Brain microvascular endothelial cell (primary cell): Measurements from ENCODE around the gene KMT2D.

Experiments used
- DNase-seq: peaks from one replicate; pipeline ENCODE4 v3.0.0-alpha.2; 2020
- H3K27ac ChIP-seq: fragments of 250-450 bp; sonication (Bioruptor Pico); 2 replicates; pipeline ENCODE4 v1.5.1; 2020; ENCODE audit warnings: mild to moderate bottlenecking, moderate library complexity
- H3K27me3 ChIP-seq: fragments of 250-450 bp; sonication (Bioruptor Pico); replicated peaks from 2 replicates; pipeline ENCODE4 v1.5.1; 2020; ENCODE audit warnings: mild to moderate bottlenecking
- H3K36me3 ChIP-seq: fragments of 250-450 bp; sonication (Bioruptor Pico); replicated peaks from 2 replicates; pipeline ENCODE4 v1.5.1; 2020; ENCODE audit warnings: mild to moderate bottlenecking
- H3K4me3 ChIP-seq: 2 replicates; pipeline ENCODE4 v1.5.1; 2011; ENCODE audit warnings: low read depth, mild to moderate bottlenecking, control low read depth, low read length, moderate library complexity
- in situ Hi-C: cut with HindIII; loops from 2 replicates; pipeline ENCODE4 v1.10.0; 2017; ENCODE audit warnings: low sequenced_read_pairs, low pct_ligation_motif_present
- TF ChIP-seq, protein P1 (sequence below): IDR thresholded peaks from 2 replicates; pipeline ENCODE4 v1.5.1; 2011; ENCODE audit warnings: low read depth, mild to moderate bottlenecking, moderate library complexity, low read length, control low read depth, inconsistent platforms; ENCODE audit errors: missing control alignments

KMT2D gene

DNA sequence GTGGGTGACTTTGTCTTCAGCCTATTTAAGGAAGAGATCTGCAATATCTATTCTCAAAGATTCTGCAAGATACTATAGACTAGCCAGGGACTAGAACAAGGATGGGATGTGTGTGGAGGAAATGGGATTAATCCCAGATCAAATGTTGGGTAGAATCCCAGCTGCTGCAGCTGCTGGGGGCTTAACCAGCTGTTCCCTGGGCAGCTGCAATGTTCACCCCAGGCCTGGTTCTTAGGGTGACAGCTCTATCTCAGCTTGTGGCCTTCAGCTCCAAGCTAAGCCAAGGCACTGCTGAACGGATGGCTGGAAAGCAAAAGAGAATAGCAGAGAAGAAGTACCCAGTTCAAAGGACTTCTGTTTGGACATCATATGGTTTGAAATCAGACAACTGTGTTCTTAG lies 19.2 kb upstream of the KMT2D start:
- H3K4me3 ChIP-seq = no peak overlapping the region
- H3K27ac ChIP-seq = no peak overlapping the region
- DNase-seq = no peak
- TF ChIP-seq, protein P1, sequence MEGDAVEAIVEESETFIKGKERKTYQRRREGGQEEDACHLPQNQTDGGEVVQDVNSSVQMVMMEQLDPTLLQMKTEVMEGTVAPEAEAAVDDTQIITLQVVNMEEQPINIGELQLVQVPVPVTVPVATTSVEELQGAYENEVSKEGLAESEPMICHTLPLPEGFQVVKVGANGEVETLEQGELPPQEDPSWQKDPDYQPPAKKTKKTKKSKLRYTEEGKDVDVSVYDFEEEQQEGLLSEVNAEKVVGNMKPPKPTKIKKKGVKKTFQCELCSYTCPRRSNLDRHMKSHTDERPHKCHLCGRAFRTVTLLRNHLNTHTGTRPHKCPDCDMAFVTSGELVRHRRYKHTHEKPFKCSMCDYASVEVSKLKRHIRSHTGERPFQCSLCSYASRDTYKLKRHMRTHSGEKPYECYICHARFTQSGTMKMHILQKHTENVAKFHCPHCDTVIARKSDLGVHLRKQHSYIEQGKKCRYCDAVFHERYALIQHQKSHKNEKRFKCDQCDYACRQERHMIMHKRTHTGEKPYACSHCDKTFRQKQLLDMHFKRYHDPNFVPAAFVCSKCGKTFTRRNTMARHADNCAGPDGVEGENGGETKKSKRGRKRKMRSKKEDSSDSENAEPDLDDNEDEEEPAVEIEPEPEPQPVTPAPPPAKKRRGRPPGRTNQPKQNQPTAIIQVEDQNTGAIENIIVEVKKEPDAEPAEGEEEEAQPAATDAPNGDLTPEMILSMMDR = no peak
- no peaks in the 10 kb centered on the region for H3K27me3 ChIP-seq
- no peaks in the 10 kb centered on the region for H3K36me3 ChIP-seq
- in situ Hi-C loops = no loop called here

DNA sequence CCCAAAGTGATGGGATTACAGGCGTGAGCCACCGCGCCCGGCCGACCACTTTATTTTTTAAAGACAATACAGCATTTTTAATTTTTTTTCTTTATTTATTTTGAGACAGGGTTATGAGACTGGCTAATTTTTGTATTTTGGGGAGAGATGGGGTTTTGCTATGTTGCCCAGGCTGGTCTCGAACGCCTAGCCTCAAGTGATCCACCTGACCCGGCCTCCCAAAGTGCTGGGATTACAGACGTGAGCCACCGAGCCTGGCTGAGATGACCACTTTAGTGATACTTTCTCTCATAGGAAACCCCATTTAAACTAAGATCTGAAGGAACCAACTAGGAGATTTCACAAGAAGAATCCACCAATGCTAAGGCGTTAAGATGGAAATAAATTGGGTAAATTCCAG lies 10.4 kb upstream of the KMT2D start:
- no peak overlapping the region for H3K27ac ChIP-seq
- no peak overlapping the region for H3K4me3 ChIP-seq
- TF ChIP-seq, protein P1 = no peak
- no peaks in the 10 kb centered on the region for H3K36me3 ChIP-seq
- no peak for DNase-seq
- in situ Hi-C loops = no loop called here
- H3K27me3 ChIP-seq = no peaks in the 10 kb centered on the region

DNA sequence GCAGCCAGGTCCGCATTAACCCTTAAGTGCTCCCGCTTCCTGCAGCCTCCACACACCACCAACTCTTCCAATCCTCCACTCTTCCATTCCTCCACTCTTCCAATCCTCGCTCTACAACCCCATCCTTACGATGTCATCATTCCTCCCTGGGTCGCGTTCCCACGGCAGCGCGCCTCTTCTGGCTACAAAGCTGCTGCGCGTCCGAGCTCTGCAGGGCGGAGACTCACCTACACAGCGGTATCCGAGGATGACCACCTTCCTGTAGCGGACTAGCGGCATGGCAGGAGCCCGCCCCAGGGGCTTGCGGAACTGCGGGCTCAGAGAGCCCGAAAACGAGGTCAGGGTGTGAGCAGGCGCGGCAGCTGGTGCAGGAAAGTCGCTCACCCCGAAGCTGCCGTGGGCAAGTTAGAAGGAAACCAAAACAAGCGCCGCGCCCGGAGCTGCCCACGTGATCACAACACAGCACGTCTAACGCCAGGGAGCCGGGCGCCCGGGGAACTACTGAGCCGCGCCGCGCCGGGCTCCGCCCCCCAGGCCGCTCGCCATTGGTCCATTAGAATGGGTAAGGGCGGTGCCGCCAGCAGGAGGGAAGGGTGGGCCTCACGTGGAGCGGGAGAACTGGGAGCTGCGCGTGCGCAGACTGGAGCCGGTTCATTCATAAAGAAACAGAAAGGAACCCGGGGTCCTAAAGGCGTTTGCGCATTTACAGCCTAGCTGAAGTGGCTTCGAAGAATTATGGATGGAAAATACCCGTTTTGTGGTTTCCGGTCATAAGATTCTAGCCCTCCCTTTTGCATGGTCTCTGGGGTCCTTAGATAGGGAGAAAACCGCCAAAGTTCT lies 9.1 kb upstream of the KMT2D start, which contains the start of gene RHEBL1:
TSS of gene RHEBL1 (minus strand) at position 473 of the 840 bp plus-strand sequence. CDS start at position 279, 194 bp downstream.
- in situ Hi-C loops = no loop called here
- H3K27ac ChIP-seq = peak within 1 kb of the TSS; percentile 72
- DNase-seq = peak; percentile 98
- H3K4me3 ChIP-seq = peak within 1 kb of the TSS; percentile 87
- no peaks in the 10 kb centered on the region for H3K27me3 ChIP-seq
- no peaks in the 10 kb centered on the region for H3K36me3 ChIP-seq
- TF ChIP-seq, protein P1 = no peak

DNA sequence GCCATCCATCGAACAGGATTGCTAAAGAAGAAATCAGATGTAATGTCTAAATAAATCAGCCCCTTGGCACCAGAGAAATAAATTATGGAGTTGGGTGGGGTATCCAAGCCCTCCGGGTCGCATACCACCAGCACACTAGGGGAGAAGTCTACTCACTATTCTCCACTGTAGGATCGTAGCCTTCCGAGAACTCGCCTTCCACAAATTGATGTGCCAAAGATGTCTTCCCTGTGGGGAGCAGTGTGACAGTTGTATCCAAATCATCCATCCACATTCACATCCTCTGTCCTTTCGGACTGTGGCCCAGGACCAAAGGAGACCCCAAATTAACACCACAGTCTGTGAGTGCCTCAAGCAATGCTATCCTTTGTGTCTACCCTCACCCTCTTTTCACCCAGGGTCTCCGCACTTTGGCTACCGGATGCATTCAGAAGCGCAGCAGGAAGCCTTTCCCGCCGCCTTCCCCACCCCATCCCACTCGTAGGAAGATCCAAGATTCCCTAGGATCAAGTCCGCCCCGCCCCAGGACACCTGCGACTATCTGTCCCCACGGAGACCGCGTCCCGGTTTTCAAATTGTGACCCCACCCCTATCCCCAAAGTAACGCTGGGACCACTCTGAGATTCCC lies 8.4 kb upstream of the KMT2D start:
- Histone ChIP-seq H3K27me3 (no peaks in the 10 kb centered on the region), H3K27ac (no peak overlapping the region), H3K4me3 (peak overlapping the region; percentile 87), H3K36me3 (no peaks in the 10 kb centered on the region)
- TF ChIP-seq, protein P1 = no peak
- in situ Hi-C loops = no loop called here
- no peak for DNase-seq

DNA sequence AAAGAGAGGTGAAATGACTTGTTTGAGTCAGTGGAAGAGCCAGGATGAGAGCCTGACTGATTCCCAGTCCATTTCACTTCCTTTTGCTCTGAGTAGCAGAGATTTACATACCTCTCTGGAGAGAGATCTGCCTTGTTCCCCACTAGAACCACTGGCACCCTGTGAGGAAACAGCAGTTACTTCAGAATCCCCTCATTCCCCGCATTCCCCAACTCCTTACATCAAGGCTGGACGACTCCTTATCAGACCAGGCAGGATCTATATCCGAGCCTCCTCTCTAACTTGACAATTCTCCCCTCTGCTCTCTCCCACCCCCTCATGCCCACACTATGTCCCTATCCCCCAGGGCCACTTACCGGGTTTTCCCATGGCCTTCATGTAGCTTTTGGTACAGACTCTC lies 5.5 kb upstream of the KMT2D start:
- H3K4me3 ChIP-seq = no peak overlapping the region
- no peak for DNase-seq
- no peak overlapping the region for H3K27ac ChIP-seq
- no peaks in the 10 kb centered on the region for H3K36me3 ChIP-seq
- TF ChIP-seq, protein P1 = no peak
- in situ Hi-C loops = no loop called here
- H3K27me3 ChIP-seq = no peaks in the 10 kb centered on the region
